ENCODE data around the gene COL18A1. TPM values are rescaled to one million over a fixed set of nuclear protein-coding genes. Genes with fewer than 3 reads are reported as not detected.

COL18A1 gene
- total RNA-seq, 1 experiment from 2014 or later = 77.0 TPM

- no peaks in the 10 kb centered on the region for H3K9me2 ChIP-seq (replicated peaks; ENCODE audit: low read length)
- no peak for TF ChIP-seq CTCF (conservative IDR thresholded peaks at IDR 0.05; ENCODE audit: low read depth, low read length)
- TF ChIP-seq EZH2 (IDR thresholded peaks at IDR 0.05; ENCODE audit: low read length, unreplicated experiment) = no peak
- TF ChIP-seq EZH2phosphoT487 (IDR thresholded peaks at IDR 0.05; ENCODE audit: borderline replicate concordance, low read length) = no peak
- H3K27me3 ChIP-seq (ENCODE audit: low read length) = no peaks in the 10 kb centered on the region
- peaks cover 12% of the 10 kb centered on the region for H3K79me2 ChIP-seq (ENCODE audit: low read length)
- H3F3A ChIP-seq (ENCODE audit: low read length, unreplicated experiment) = no peaks in the 10 kb centered on the region
- no peak for ATAC-seq
- H3K9ac ChIP-seq (ENCODE audit: low read length) = no peak overlapping the region
- H3K9me3 ChIP-seq (ENCODE audit: low read length) = peaks cover 25% of the 10 kb centered on the region
- DNase-seq = no peak
- H4K20me1 ChIP-seq (ENCODE audit: low read length) = no peaks in the 10 kb centered on the region
- CTCF ChIA-PET = no interaction called here
- H3K27ac ChIP-seq (ENCODE audit: low read length) = no peak overlapping the region
- H3K4me3 ChIP-seq (ENCODE audit: low read length) = no peak overlapping the region
- H3K36me3 ChIP-seq (ENCODE audit: low read depth, low read length) = peaks cover 38% of the 10 kb centered on the region
- no TSS peak for BruUV-seq (replicated peaks)
- H3K4me2 ChIP-seq (ENCODE audit: low read length) = no peak overlapping the region
- intact Hi-C loops (cut with micrococcal nuclease) = no loop called here
- peaks cover 34% of the 10 kb centered on the region for H3K4me1 ChIP-seq (ENCODE audit: insufficient read depth, low read length)
- no peak overlapping the region for H2AFZ ChIP-seq (ENCODE audit: low read length)
- POLR2A ChIA-PET (ENCODE audit: unreplicated experiment) = interaction anchor here (0.6 kb wide), 1 partner anchor 781 kb away, joined by 3 read pairs; no protein-coding TSS in a partner anchor
These were observed 111.2 kb downstream of the COL18A1 start for GRCh38 chr21:45516071-45516670.

DNA sequence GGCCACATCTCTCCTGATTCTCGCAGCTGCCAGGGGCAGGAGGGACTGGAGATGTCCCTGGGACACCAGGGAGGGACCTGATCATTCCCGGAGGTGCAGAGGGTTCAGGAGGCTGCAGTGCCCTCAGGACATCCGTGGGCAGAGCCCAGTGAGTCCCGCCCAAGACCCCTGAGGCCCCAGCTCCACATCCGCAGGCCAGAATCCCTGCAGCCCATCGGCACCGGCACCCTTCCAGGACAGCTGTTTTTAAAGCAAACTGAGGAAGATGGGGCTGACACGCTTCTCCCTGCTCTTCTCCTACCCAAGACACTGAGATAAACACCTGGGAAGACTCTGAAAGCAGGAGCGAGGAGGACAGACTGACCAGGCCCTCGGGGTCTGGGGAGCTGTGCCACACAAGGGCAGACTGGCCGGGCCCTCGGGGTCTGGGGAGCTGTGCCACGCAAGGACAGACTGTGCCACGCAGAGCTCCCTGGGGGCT lies 111.7 kb downstream of the COL18A1 start:
- Histone ChIP-seq H3K27me3 (ENCODE audit: low read length) (no peaks in the 10 kb centered on the region), H3F3A (ENCODE audit: low read length, unreplicated experiment) (no peaks in the 10 kb centered on the region), H3K4me1 (ENCODE audit: insufficient read depth, low read length) (peaks cover 34% of the 10 kb centered on the region), H3K4me3 (ENCODE audit: low read length) (no peak overlapping the region), H3K27ac (ENCODE audit: low read length) (no peak overlapping the region), H3K9me2 (replicated peaks; ENCODE audit: low read length) (no peaks in the 10 kb centered on the region), H4K20me1 (ENCODE audit: low read length) (no peaks in the 10 kb centered on the region), H3K4me2 (ENCODE audit: low read length) (no peak overlapping the region), H3K9ac (ENCODE audit: low read length) (no peak overlapping the region), H3K79me2 (ENCODE audit: low read length) (peaks cover 12% of the 10 kb centered on the region), H3K36me3 (ENCODE audit: low read depth, low read length) (peaks cover 40% of the 10 kb centered on the region), H2AFZ (ENCODE audit: low read length) (no peak overlapping the region), H3K9me3 (ENCODE audit: low read length) (peaks cover 30% of the 10 kb centered on the region)
- ATAC-seq = no peak
- DNase-seq = no peak
- no TSS peak for BruUV-seq (replicated peaks)
- TF ChIP-seq CTCF (conservative IDR thresholded peaks at IDR 0.05; ENCODE audit: low read depth, low read length) = no peak
- no peak for TF ChIP-seq EZH2 (IDR thresholded peaks at IDR 0.05; ENCODE audit: low read length, unreplicated experiment)
- TF ChIP-seq EZH2phosphoT487 (IDR thresholded peaks at IDR 0.05; ENCODE audit: borderline replicate concordance, low read length) = no peak
- intact Hi-C loops (cut with micrococcal nuclease) = no loop called here
- ChIA-PET POLR2A (ENCODE audit: unreplicated experiment) (interaction anchor here (0.6 kb wide), 1 partner anchor 782 kb away, joined by 3 read pairs; no protein-coding TSS in a partner anchor), CTCF (no interaction called here)
